Measurements from ENCODE around the gene DENND11.

- TF ChIP-seq EZH2 (IDR thresholded peaks at IDR 0.05) (no peak), POLR2AphosphoS5 (IDR thresholded peaks at IDR 0.05; ENCODE audit: borderline replicate concordance, low read depth, low read length) (no peak)
These were observed 8.3 kb upstream of the DENND11 start for GRCh38 chr7:141710301-141710700.
